SU-DHL-6 (cell line): ENCODE data around the gene HOXB5.

Source experiments
- H2AFZ ChIP-seq: fragments of 200-600 bp; sonication (generic); 2 replicates; pipeline ENCODE4 v1.6.1; 2014; ENCODE audit warnings: low read depth, mild to moderate bottlenecking, moderate library complexity, mixed read lengths, antibody characterized with exemption, low read length; ENCODE audit not compliant: severe bottlenecking
- H3F3A ChIP-seq: fragments of 200-600 bp; shearing (Covaris generic); 2 replicates; pipeline ENCODE4 v1.6.0; 2016; ENCODE audit warnings: antibody characterized with exemption, mild to moderate bottlenecking; ENCODE audit not compliant: insufficient read depth
- H3K27ac ChIP-seq: fragments of 200-600 bp; sonication (generic); 2 replicates; pipeline ENCODE4 v1.5.1; 2016; ENCODE audit warnings: low read depth, mild to moderate bottlenecking, low read length, moderate library complexity, mixed read lengths
- H3K27me3 ChIP-seq: fragments of 200-600 bp; sonication (generic), shearing (Covaris generic); 2 replicates; pipeline ENCODE4 v1.6.0; 2014; ENCODE audit warnings: mild to moderate bottlenecking, low read length
- H3K36me3 ChIP-seq: fragments of 200-600 bp; sonication (generic); 2 replicates; pipeline ENCODE4 v1.6.1; 2014; ENCODE audit warnings: mild to moderate bottlenecking, low read length, mixed read lengths
- H3K4me2 ChIP-seq: fragments of 300-600, 200-600 bp; shearing (Covaris generic), sonication (generic); 2 replicates; pipeline ENCODE4 v1.6.0; 2014; ENCODE audit warnings: low read length, low read depth, mild to moderate bottlenecking; ENCODE audit not compliant: poor library complexity, severe bottlenecking
- H3K4me3 ChIP-seq: fragments of 200-600 bp; sonication (generic); 2 replicates; pipeline ENCODE4 v1.5.1; 2014; ENCODE audit warnings: antibody characterized with exemption, low read length, mild to moderate bottlenecking, mixed read lengths; ENCODE audit not compliant: insufficient read depth, poor library complexity, severe bottlenecking
- H3K79me2 ChIP-seq: fragments of 200-600 bp; sonication (generic); 2 replicates; pipeline ENCODE4 v1.6.1; 2014; ENCODE audit warnings: mild to moderate bottlenecking, low read length, moderate library complexity; ENCODE audit not compliant: insufficient read depth
- H3K9ac ChIP-seq: fragments of 200-600 bp; sonication (generic); 2 replicates; pipeline ENCODE4 v1.7.0; 2014; ENCODE audit warnings: mild to moderate bottlenecking, low read length
- H3K9me2 ChIP-seq: fragments of 200-600 bp; sonication (generic); replicated peaks from 2 replicates; pipeline ENCODE4 v1.6.1; 2014; ENCODE audit warnings: low read length; ENCODE audit not compliant: insufficient read depth
- H3K9me3 ChIP-seq: fragments of 200-600 bp; sonication (generic); 2 replicates; pipeline ENCODE4 v1.6.1; 2014; ENCODE audit warnings: low read length, mixed read lengths; ENCODE audit not compliant: insufficient read depth
- H4K20me1 ChIP-seq: fragments of 200-600 bp; sonication (generic); 2 replicates; pipeline ENCODE4 v1.6.1; 2014; ENCODE audit warnings: low read depth, mild to moderate bottlenecking, antibody characterized with exemption, low read length, moderate library complexity, mixed read lengths
- CTCF ChIP-seq: fragments of 200-600 bp; sonication (generic); IDR thresholded peaks from one replicate; pipeline ENCODE4 v1.5.1; 2017; ENCODE audit warnings: antibody characterized with exemption, mild to moderate bottlenecking, low read length, moderate library complexity; ENCODE audit not compliant: insufficient read depth, poor library complexity, severe bottlenecking
- EZH2phosphoT487 ChIP-seq: fragments of 200-600 bp; sonication (generic), shearing (Covaris generic); conservative IDR thresholded peaks from 2 replicates; pipeline ENCODE4 v1.6.1; 2018; ENCODE audit warnings: mild to moderate bottlenecking, antibody characterized with exemption, low read length, moderate library complexity, mixed read lengths

HOXB5 gene

DNA sequence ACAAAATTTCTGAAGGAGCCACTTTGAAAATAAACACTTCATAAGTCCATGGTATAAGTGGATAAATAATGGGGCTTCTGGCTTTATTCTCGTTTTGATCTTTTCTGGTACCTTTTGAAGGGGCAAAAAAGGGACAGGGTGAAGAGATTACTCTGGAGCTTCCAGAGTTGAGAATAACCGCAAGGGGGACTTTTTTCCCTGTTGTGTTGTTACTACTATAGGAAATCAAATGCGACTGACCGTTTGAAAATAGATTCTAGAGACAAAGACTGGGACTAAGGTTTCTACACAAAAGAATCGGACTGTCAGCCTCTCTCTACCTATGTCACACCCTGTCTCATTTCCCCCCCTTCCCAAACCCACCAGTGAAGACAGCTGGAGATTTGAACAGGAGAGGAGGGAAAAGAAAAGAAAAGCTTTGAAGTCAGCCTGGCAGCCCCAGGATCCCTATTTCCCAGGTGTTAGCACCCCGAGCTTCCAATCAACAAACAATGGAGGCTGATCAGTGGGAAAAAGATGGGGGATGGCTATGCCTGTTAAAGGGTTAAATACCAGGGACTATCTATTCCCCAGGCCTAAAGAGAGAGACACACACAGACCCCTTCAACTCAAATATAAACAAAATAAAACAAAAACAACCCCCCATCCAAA lies 23.8 kb downstream of the HOXB5 start:
- Histone ChIP-seq H3K9me3 (no peaks in the 10 kb centered on the region), H4K20me1 (no peaks in the 10 kb centered on the region), H3K27ac (no peak overlapping the region), H3K4me3 (no peak overlapping the region), H3F3A (no peaks in the 10 kb centered on the region), H3K4me2 (no peak overlapping the region), H3K9ac (no peak overlapping the region), H3K9me2 (no peaks in the 10 kb centered on the region), H3K79me2 (no peaks in the 10 kb centered on the region), H3K27me3 (no peaks in the 10 kb centered on the region), H2AFZ (no peak overlapping the region), H3K36me3 (no peaks in the 10 kb centered on the region)
- no peak for TF ChIP-seq CTCF
- no peak for TF ChIP-seq EZH2phosphoT487

DNA sequence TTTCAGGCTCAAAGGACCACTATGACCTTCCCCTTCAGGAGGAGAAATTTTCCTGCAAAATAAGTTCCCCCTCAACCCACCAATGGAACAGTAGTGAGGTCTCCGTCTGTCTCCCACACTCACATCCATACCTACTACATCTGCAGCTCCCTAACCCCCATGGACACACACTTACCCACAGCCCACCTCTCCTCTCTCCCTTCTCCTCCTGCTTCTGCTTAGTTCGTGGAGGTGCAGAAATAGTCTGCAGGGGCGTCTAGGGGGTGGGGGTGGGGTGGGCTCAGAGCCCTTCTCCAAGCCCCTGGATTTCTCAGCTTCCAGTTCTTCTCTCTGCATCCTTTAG lies 24.4 kb downstream of the HOXB5 start:
- no peaks in the 10 kb centered on the region for H3K27me3 ChIP-seq
- no peak overlapping the region for H3K9ac ChIP-seq
- H4K20me1 ChIP-seq, result no peaks in the 10 kb centered on the region
- no peaks in the 10 kb centered on the region for H3K36me3 ChIP-seq
- no peaks in the 10 kb centered on the region for H3F3A ChIP-seq
- H3K4me2 ChIP-seq, result no peak overlapping the region
- no peaks in the 10 kb centered on the region for H3K79me2 ChIP-seq
- H2AFZ ChIP-seq, result no peak overlapping the region
- no peaks in the 10 kb centered on the region for H3K9me3 ChIP-seq
- H3K9me2 ChIP-seq, result no peaks in the 10 kb centered on the region
- H3K4me3 ChIP-seq, result no peak overlapping the region
- no peak for TF ChIP-seq EZH2phosphoT487
- TF ChIP-seq CTCF, result no peak
- H3K27ac ChIP-seq, result no peak overlapping the region

- H3F3A ChIP-seq, result no peaks in the 10 kb centered on the region
- H3K9me2 ChIP-seq, result no peaks in the 10 kb centered on the region
- H2AFZ ChIP-seq, result no peak overlapping the region
- H3K9me3 ChIP-seq, result no peaks in the 10 kb centered on the region
- H4K20me1 ChIP-seq, result no peaks in the 10 kb centered on the region
- no peak overlapping the region for H3K27ac ChIP-seq
- H3K4me2 ChIP-seq, result no peak overlapping the region
- no peak overlapping the region for H3K9ac ChIP-seq
- TF ChIP-seq EZH2phosphoT487 (no peak), CTCF (no peak)
- no peaks in the 10 kb centered on the region for H3K27me3 ChIP-seq
- no peaks in the 10 kb centered on the region for H3K79me2 ChIP-seq
- H3K36me3 ChIP-seq, result no peaks in the 10 kb centered on the region
- H3K4me3 ChIP-seq, result no peak overlapping the region
Observed at GRCh38 chr17:48568499-48569239, 24.9 kb downstream of the HOXB5 start.
